Measurements from ENCODE around the gene MYRIP.

GRCh38 chr3:39765575-39765974, 43.8 kb upstream of the MYRIP start:
- no peak for TF ChIP-seq CTCF (IDR thresholded peaks at IDR 0.05)
- no peak for TF ChIP-seq POLR2A (IDR thresholded peaks at IDR 0.05)
